PC-3 (cell line): Measurements from ENCODE around the gene NRM.

Experiments used
- CTCF ChIP-seq: fragments of 300-600 bp; sonication (generic); conservative IDR thresholded peaks from 2 replicates; pipeline ENCODE4 v1.5.1; 2017; ENCODE audit warnings: antibody characterized with exemption, low read depth, mild to moderate bottlenecking, low read length
- EZH2 ChIP-seq: fragments of 300-600 bp; sonication (generic); IDR thresholded peaks from one replicate; pipeline ENCODE4 v1.6.1; 2017; ENCODE audit warnings: antibody characterized with exemption, mild to moderate bottlenecking, low read length; ENCODE audit not compliant: unreplicated experiment
- EZH2phosphoT487 ChIP-seq: fragments of 300-600 bp; sonication (generic); IDR thresholded peaks from 2 replicates; pipeline ENCODE4 v1.6.1; 2018; ENCODE audit warnings: mild to moderate bottlenecking, antibody characterized with exemption, low read length, borderline replicate concordance

GRCh38 chr6:30719356-30719755 is 28.6 kb upstream of the NRM start:
- no peak for TF ChIP-seq EZH2
- TF ChIP-seq CTCF, result no peak
- TF ChIP-seq EZH2phosphoT487, result no peak
